ENCODE results near the gene PALD1. TPM values are rescaled to one million over a fixed set of nuclear protein-coding genes. Genes with fewer than 3 reads are reported as not detected.

PALD1 gene
- total and polyA plus RNA-seq, 9 of the 15 experiments (the other 6 are each of a cell fraction or from before 2014, with no cell fraction given), result 0.03 to 0.29 (median 0.09) TPM; not detected in 2

DNA sequence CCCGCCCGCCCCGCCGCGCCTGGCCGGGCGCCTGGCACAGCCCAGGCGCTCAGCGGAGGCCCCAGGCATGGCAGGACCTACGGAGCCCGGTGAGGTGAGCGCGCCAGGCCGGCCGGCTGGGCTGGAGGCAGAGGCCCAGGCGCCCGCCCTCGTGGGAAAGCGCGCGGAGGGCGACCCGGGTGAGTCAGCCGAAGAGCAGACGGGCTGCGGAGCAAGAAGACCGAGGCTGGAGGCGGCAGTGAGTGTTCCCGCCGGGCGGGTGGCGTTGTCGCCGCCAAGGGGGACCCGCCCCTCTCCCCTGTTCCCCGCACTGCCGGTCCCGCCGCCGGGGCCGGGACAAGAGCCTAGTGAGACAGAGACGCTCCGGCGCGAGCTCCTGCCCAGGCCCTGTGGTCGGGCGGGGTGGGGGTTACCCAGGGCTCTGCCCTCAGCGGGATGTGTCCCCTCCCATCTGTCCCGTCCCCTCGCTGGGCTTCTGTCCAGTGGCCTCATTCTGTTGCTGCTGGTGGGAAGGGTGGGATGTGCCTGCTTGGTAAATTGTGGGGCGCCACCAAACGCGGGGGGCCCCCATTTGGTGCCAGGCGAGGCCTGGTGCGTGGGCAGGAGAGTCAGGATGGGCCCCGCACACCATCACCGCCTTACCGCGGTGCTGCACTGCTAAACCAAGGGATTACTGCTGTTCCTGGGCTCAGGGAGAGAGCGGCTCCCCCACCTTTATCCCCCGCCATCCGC lies 20.1 kb upstream of the PALD1 start:
- CTCF ChIA-PET (ENCODE audit: low intra/inter-chr PET ratio), result interaction anchor here (0.6 kb wide), 1 partner anchor 229 kb away, joined by 4 read pairs; no protein-coding TSS in a partner anchor
- DNase-seq (ENCODE audit: extremely low read depth in 1 of 4, low spot score in 3 of 4) (peak; percentile 63 to 83 (median 76)), ATAC-seq (peak; percentile 53), FAIRE-seq (no peak)
- H3K4me2 ChIP-seq (ENCODE audit: insufficient read depth, low read length), result no peak overlapping the region
- intact Hi-C loops (cut with micrococcal nuclease), result loop anchor here (5.0 kb wide), 1 partner anchor 76 kb away; the partner anchor contains the start of gene LRRC20
- H4K20me1 ChIP-seq (replicated peaks; ENCODE audit: control insufficient read depth, insufficient read depth, low read length), result peaks cover 17% of the 10 kb centered on the region; the same call in 1 of the 2 replicates
- no peak overlapping the region for H2AFZ ChIP-seq (ENCODE audit: low read depth, low read length)
- no TSS peak for BruUV-seq (replicated peaks)
- peak overlapping the region in 1 of 2 experiments; percentile 81; a peak in 2 of 4 replicates for H3K9ac ChIP-seq (ENCODE audit: insufficient read depth in 1 of 2, low read depth in 2 of 2, low read length in 2 of 2)
- H3K4me3 ChIP-seq, result no peak overlapping the region
- H3K9me1 ChIP-seq (ENCODE audit: control insufficient read depth, insufficient read depth, low read length), result no peaks in the 10 kb centered on the region
- H3K36me3 ChIP-seq (ENCODE audit: control insufficient read depth, insufficient read depth, low read length), result no peaks in the 10 kb centered on the region
- H3K9me3 ChIP-seq (replicated peaks; ENCODE audit: control insufficient read depth, insufficient read depth, low read depth, low read length), result no peaks in the 10 kb centered on the region
- peaks cover 46 to 75% of the 10 kb centered on the region in 2 experiments for H3K27me3 ChIP-seq (ENCODE audit: control insufficient read depth in 2 of 2, insufficient read depth in 2 of 2, low read length in 2 of 2)
- in situ Hi-C loops (cut with MboI), result no loop called here
- WGBS (ENCODE audit: insufficient coverage, low coverage, missing lambda C conversion rate), result 8% methylated on average over 46 of the region's 62 CpGs
- POLR2A ChIA-PET, result no interaction called here
- H3K79me2 ChIP-seq (ENCODE audit: control insufficient read depth, insufficient read depth, low read length), result no peaks in the 10 kb centered on the region
- peaks cover 5 to 15% of the 10 kb centered on the region in 2 experiments; a peak in 3 of 5 replicates for H3K4me1 ChIP-seq (replicated peaks in 1 of 2; ENCODE audit: control insufficient read depth in 2 of 2, insufficient read depth in 2 of 2, low read length in 2 of 2)
- H3K27ac ChIP-seq (ENCODE audit: extremely low read depth, low read depth, low read length), result no peak overlapping the region
- peak; percentile 46; the same call in 1 of the 2 replicates for TF ChIP-seq L3MBTL2 (IDR thresholded peaks at IDR 0.05)
- no peak for TF ChIP-seq TAF9B (IDR thresholded peaks at IDR 0.05; ENCODE audit: partially characterized antibody)
- TF ChIP-seq AFF4 (CRISPR knock-in tag; IDR thresholded peaks at IDR 0.05), result no peak
- TF ChIP-seq TBL1XR1 (IDR thresholded peaks at IDR 0.05; ENCODE audit: low read length in 2 of 2), result no peak
- 0 out of 2 replicates have a peak, but pooled peaks have one; percentile 31 for TF ChIP-seq ZFX (CRISPR knock-in tag; IDR thresholded peaks at IDR 0.05)
- TF ChIP-seq, protein P1, sequence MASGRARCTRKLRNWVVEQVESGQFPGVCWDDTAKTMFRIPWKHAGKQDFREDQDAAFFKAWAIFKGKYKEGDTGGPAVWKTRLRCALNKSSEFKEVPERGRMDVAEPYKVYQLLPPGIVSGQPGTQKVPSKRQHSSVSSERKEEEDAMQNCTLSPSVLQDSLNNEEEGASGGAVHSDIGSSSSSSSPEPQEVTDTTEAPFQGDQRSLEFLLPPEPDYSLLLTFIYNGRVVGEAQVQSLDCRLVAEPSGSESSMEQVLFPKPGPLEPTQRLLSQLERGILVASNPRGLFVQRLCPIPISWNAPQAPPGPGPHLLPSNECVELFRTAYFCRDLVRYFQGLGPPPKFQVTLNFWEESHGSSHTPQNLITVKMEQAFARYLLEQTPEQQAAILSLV (tag; IDR thresholded peaks at IDR 0.05), result no peak
- no peak for TF ChIP-seq TEAD2 (tag; IDR thresholded peaks at IDR 0.05)
- TF ChIP-seq THAP12 (CRISPR knock-in tag; IDR thresholded peaks at IDR 0.05), result no peak
